A673 (cell line): ENCODE data around the gene RRM2.

Experiments
- CTCF ChIP-seq: fragments of 300-800, 200-600 bp; sonication (generic); conservative IDR thresholded peaks from 2 replicates; pipeline ENCODE4 v1.5.1; 2017; ENCODE audit warnings: low read depth, mild to moderate bottlenecking, antibody characterized with exemption, low read length, moderate library complexity, mixed read lengths
- EZH2 ChIP-seq: fragments of 200-600 bp; sonication (generic); IDR thresholded peaks from 2 replicates; pipeline ENCODE4 v1.6.1; 2017; ENCODE audit warnings: borderline replicate concordance, low read depth, mild to moderate bottlenecking, mixed read lengths, antibody characterized with exemption, low read length; ENCODE audit not compliant: poor library complexity, severe bottlenecking

- no peak for TF ChIP-seq CTCF
- no peak for TF ChIP-seq EZH2
Measured at GRCh38 chr2:10146366-10147005, 23.9 kb downstream of the RRM2 start.
